GM12873 (cell line): ENCODE data around the gene NACAD.

ENCODE experiments used
- CTCF ChIP-seq: IDR thresholded peaks from 2 replicates; pipeline ENCODE4 v1.5.1; 2012; ENCODE audit warnings: low read depth, mild to moderate bottlenecking, moderate library complexity, low read length, control low read depth; ENCODE audit not compliant: insufficient read depth; ENCODE audit errors: missing control alignments

The NACAD gene

GRCh38 chr7:45130910-45131309 is 42.1 kb upstream of the NACAD start:
- TF ChIP-seq CTCF = no peak

- TF ChIP-seq CTCF = no peak
Observed at GRCh38 chr7:45129906-45130305, 41.1 kb upstream of the NACAD start.

GRCh38 chr7:45129181-45129800 is 40.5 kb upstream of the NACAD start:
- no peak for TF ChIP-seq CTCF

- no peak for TF ChIP-seq CTCF
Observed at GRCh38 chr7:45126920-45127319, 38.2 kb upstream of the NACAD start.

- TF ChIP-seq CTCF = no peak
Observed at GRCh38 chr7:45126201-45126600, 37.4 kb upstream of the NACAD start.

- no peak for TF ChIP-seq CTCF
Observed at GRCh38 chr7:45125193-45125904, 36.6 kb upstream of the NACAD start.

- TF ChIP-seq CTCF = no peak
Observed at GRCh38 chr7:45123913-45124710, 35.3 kb upstream of the NACAD start.
